Ecto neural progenitor cell (in vitro differentiated cells): ENCODE data around the gene UBR2.
"Not testable (repeated sequence)": the region's sequence is repeated elsewhere in the genome, so short reads cannot be mapped to it uniquely, and the experiment has no call there.

Experiments used
- DNase-seq: peaks from one replicate; pipeline ENCODE4 v3.0.0-alpha.2; 2018; ENCODE audit warnings: low spot score

The UBR2 gene

GRCh38 chr6:42618105-42618504, 54.3 kb downstream of the UBR2 start:
- DNase-seq: no peak

DNA sequence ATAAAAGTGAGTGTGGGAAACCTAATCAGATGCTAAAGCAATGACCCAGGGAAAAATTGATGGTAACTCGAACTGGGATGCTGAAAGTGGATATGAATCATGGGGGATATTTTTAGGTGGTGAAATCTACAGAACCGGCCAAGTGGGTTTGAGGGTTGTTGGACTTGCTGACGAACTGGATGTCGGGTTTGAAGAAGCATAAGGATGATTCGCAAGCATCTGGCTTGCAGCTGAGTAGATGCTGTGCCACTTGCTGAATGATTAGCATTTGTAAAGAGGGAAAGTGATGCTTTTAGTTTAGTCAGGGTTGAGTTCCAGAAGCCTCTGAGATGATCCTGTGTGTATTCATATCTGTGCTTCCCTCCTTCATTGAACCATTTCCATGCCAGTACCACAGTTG, 54.9 kb downstream of the UBR2 start:
- DNase-seq: no peak

GRCh38 chr6:42619963-42620362, 56.1 kb downstream of the UBR2 start:
- no peak for DNase-seq

DNA sequence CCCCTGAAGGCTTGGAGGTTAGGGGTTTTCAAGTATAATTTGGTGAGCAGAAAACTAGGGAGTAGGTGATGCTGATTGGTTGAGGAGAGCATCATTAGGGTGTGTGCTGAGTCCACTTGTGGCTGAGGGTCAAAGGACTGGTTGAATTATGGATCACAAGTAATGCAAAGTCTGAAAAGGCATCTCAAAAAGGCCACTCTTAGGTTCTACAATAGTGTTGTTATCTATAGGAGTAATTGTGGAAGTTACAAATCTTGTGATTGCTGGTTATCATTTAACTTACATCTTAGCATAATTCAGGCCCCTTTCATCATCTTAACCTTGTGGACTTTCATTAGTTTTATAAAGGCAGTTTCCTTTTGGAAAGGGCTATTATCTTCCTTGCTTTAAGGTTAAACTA, 60.8 kb downstream of the UBR2 start:
- DNase-seq: no peak

DNA sequence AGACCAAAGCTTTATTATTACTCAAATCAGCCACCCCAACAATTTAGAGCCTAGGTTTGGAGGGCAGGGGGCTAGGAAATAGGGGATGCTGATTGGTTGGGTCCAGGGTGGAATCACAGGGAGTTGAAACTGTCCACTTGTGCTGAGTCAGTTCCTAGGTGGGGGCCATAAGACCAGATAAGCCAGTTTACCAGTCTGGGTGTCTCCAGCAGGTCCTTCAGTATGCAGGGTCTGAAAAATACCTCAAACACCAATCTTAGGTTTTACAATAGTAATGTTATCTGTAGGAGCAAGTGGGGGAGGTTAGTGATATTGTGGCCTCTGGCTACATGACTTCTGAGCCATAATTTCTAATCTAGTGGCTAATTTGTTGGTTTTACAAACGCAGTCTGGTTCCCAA, 63.2 kb downstream of the UBR2 start:
- DNase-seq: no peak

- DNase-seq: no peak
Measured at GRCh38 chr6:42627674-42628073, 63.8 kb downstream of the UBR2 start.

DNA sequence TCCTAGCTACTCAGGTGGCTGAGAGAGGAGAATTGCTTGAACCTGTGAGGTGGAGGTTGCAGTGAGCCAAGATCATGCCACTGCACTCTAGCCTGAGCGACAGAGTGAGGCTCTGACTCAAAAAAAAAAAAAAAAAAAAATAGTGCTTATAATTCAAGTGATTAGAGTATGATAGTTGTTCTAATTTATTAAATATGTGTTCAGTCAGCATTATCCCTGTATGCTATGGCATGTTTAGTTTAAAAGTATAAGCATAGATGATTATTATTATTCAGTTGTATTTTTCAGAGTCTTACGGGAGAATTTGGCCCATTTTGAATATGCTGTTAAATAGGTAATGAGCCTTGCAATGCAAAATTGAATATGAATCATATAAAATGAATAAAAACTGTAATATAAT, 64.8 kb downstream of the UBR2 start:
- DNase-seq: no peak

- DNase-seq: no peak
Measured at GRCh38 chr6:42629845-42630244, 66.0 kb downstream of the UBR2 start.

GRCh38 chr6:42637681-42638080, 73.9 kb downstream of the UBR2 start:
- no peak for DNase-seq

DNA sequence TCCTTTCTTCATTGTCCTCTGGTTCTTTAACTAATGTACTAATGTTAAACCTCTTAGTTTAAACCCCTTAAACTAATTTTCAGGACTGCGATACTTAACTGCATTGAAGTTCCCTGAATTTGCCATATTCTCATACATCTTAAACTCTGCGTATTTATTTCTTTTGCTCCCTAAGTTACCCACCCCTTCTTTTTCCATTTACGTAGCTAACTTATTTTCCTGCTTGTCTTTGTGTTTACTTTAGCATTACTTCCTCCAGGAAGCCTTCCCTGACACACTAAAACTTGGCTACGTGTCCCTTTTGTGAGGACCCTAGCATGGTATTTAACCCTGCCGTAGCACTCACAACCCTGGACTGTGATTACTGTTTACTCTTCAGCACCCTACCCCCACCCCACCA, 79.0 kb downstream of the UBR2 start:
- DNase-seq: no peak

- DNase-seq: no peak
Measured at GRCh38 chr6:42644211-42644610, 80.4 kb downstream of the UBR2 start.

- DNase-seq: no peak
Measured at GRCh38 chr6:42652024-42652746, 88.4 kb downstream of the UBR2 start.

DNA sequence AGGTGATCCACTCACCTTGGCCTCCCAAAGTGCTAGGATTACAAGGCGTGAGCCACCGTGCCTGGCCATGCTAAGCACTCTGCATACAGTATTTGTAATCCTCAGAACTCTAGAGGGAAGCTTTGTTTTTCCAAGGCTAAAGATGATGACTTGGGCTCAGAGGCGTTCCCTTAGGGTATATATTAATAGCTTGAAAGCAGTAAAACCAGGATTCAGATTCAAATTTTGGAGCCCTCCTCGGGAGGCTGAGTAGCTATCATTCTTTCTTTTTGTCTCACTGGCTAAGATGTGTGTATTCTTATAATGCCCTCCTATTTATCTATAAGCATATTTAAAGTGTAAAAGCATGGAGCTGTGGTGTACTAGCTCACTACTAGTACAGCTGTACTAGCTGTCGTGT, 90.0 kb downstream of the UBR2 start:
- DNase-seq: no peak

GRCh38 chr6:42659806-42660205, 96.0 kb downstream of the UBR2 start:
- no peak for DNase-seq

DNA sequence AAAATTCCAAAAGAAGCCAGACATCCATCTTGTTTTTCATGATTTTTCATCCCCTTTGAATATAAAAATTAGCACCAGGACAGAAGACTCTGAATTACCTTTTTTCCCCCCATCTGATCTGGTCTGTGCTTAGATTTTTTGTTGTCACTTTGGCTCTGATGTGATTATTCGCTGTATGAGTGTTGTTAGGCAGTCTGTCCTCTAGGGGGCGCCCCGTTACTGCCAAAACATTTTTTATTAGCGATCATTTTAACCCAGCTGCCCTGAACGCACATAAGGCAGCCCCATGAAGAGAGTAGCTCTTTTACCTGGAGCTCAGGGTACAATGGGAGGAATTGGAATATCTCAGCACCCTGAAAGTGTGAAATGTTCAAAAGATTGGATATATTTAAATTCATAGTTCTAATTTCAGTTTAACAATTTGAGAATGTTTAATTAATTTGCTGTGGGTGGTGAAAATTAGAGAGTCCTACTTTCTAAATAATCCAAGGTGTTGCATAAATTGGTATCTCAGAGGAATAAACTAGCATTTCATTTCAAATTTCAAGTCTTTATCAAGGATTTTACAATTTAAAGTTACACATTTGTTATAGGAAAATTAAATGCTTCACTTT, 97.8 kb downstream of the UBR2 start:
- peak; percentile 82 for DNase-seq

DNA sequence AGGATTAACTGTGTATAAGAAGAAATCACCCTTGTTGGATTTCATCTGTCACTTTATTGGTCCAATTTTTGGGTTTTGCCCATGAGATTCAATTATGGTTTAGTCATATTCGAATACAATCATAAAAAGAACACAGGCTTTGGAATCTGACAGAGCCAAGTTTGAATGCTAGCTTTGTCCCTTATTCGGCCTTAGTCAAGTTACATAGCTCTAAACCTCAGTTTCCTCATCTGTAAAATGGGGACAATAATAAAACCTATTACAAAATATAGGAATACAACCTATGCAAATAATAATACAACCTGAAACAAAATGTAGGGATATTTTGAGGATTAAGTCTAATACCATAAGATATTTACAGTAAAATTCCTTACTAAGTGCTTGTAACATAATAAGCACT, 100.9 kb downstream of the UBR2 start:
- no peak for DNase-seq

- not testable (repeated sequence) for DNase-seq
Measured at GRCh38 chr6:42674368-42674767, 110.5 kb downstream of the UBR2 start.

GRCh38 chr6:42674780-42675179, 111.0 kb downstream of the UBR2 start:
- DNase-seq: no peak

DNA sequence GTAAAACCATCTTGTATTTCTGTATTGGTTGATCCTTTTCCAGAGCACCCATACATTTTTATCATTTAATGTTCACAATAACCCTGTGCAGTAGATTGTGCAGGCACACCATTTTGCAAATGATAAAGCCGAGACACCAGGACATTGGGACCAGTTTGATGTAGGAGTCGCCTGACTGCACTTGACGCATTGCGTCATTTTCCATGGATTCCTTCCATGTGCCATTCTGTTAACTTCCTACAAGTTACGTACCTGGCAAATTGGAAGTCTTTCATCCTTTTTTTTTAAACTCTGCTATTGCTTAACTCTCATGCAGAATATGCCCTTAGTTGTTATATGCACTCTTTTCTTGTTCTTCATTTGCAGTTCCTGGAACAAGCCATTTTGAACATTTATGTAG, 115.5 kb downstream of the UBR2 start:
- no peak for DNase-seq

DNA sequence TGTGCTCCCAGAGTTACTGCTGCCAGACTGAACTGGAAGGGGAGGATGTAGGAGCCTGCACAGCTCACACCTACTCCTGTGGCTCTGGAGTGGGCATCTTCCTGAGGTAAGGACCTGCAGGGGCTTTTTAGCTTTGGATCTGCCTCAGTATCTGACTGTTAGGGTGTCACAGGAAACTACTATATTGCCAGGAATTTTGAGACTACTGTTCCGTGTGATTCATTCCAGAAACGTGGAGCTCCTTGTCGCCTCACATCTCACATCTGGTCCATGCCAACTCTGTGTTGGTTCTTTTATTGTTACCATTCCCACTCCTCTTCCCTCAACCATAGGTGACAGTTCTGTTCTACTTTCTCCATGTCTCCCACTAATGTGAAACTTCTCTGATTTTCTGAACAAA, 124.5 kb downstream of the UBR2 start:
- no peak for DNase-seq

GRCh38 chr6:42689371-42689770, 125.5 kb downstream of the UBR2 start:
- no peak for DNase-seq

DNA sequence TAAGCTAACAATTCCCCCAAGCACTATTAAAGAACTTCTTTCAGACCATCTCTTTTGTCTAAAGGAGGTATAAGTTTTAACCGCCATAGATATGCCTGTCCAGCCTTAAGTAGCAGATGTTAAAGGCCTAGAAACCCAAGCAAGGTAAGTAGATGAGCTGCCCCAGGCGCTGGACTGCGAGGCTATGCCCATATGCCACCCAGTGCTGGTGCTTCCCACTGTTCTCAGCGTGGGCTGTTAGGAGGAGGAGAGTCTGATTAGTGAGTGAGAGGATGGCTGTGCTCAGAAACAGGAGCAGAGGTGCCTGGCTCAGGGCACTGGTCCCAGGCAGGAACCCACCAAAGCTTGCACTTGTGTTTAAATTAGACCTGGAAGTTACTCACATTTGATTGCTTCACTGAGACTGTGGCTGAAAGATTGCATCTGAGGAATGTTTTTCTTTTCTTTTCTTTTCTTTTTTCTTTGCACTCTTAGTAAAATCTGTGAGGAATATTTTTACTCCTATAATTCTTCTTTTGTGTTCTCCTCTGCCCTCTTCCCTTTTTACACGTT, 126.4 kb downstream of the UBR2 start:
- no peak for DNase-seq

DNA sequence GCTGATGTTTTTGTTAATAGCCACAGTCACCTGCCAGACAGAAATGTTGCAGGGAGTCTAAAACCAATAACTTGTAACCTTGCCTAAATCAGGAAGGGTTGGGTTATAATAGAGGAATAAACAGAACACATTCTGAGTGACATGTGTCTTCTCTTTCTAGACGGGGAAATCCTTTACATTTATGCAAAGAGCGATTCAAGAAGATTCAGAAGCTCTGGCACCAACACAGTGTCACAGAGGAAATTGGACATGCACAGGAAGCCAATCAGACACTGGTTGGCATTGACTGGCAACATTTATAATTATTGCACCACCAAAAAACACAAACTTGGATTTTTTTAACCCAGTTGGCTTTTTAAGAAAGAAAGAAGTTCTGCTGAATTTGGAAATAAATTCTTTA, 127.0 kb downstream of the UBR2 start:
- no peak for DNase-seq
